Measurements from ENCODE around the gene HGFAC. TPM values are rescaled to one million over a fixed set of nuclear protein-coding genes. Genes with fewer than 3 reads are reported as not detected.

Gene HGFAC
- total and polyA plus RNA-seq, 2 of the 13 experiments (the other 11 are each of a cell fraction or from before 2014, with no cell fraction given), result 8.5 to 63.6 TPM

DNA sequence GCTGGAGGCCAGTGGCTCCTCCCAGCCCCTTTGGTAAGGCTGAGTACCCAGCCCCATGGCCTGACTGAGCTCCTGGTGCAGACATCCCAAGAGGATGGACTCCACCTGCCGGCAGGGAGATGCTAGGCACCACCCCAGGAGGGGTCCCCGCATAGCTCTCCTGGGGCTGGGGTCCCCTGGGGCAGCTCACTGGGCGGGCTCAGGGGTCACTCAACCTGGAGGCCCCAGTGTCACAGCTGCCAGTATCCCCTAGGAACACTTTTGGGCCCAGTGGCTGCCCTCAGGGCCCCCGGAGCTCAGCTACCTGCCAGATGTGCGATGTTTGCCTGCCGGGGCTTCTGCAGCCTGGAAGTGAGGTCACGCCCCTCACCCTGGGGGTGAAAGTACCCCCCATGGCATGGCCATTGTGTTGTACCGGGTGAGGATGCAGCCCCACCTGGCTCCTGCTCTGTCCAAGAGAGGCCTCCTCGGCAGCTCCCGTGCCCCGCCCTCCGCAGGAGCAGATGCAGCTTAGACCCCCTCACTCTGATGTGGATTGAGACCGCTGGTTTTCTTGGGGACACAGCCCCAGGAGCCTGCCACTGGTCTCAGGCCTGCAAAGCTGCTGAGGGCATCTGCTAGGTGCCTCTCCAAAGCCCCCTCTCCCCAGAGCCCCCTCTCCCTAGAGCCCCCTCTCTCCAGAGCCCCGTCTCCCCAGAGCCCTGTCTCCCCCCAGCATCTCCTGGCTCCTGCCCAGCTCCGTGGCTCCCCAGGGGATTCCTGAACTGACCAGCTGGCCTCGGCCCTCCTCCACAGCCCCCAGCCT is 6.7 kb upstream of the HGFAC start:
- Histone ChIP-seq H3K79me2 (ENCODE audit: insufficient read depth, low read length) (no peaks in the 10 kb centered on the region), H3K4me1 (ENCODE audit: insufficient read depth, low read length) (peaks cover 22% of the 10 kb centered on the region; the same call in 1 of the 2 replicates), H4K20me1 (ENCODE audit: insufficient read depth, low read length) (no peaks in the 10 kb centered on the region), H3K9ac (ENCODE audit: insufficient read depth, low read depth, low read length) (no peak overlapping the region), H2AFZ (ENCODE audit: low read length) (no peak overlapping the region), H3K4me2 (ENCODE audit: low read depth, low read length) (no peak overlapping the region), H3K27me3 (ENCODE audit: control insufficient read depth in 1 of 2, insufficient read depth in 2 of 2, low read length in 2 of 2) (no peaks in the 10 kb centered on the region), H3K27ac (ENCODE audit: extremely low read length, insufficient read depth, low read length) (no peak overlapping the region), H3K9me3 (ENCODE audit: low read length) (no peaks in the 10 kb centered on the region), H3K36me3 (replicated peaks in 1 of 2; ENCODE audit: control insufficient read depth in 1 of 2, insufficient read depth in 2 of 2, low read length in 2 of 2) (peaks cover 0 to 5% of the 10 kb centered on the region in 2 experiments; a peak in 1 of 5 replicates), H3K4me3 (replicated peaks in 1 of 3; ENCODE audit: insufficient read depth in 1 of 3, low read depth in 2 of 3, low read length in 3 of 3) (no peak overlapping the region)
- in situ Hi-C loops (cut with HindIII; ENCODE audit: extremely low pct_ligation_motif_present, low pct_unique_long_range_greater_than_20kb) (no loop called here), intact Hi-C loops (cut with micrococcal nuclease; ENCODE audit: unreplicated experiment) (no loop called here)
- ATAC-seq (peak; percentile 15), FAIRE-seq (no peak), DNase-seq (ENCODE audit: low spot score) (no peak)
- BruUV-seq (replicated peaks), result no TSS peak
- WGBS (ENCODE audit: low lambda C conversion rate), result 92% methylated on average over 6 of the region's 16 CpGs
- ChIA-PET CTCF (ENCODE audit: low intra/inter-chr PET ratio, low total read pairs) (no interaction called here), POLR2A (no interaction called here)
- TF ChIP-seq EHMT2 (IDR thresholded peaks at IDR 0.05; ENCODE audit: borderline replicate concordance, low read depth, low read length), result no peak
- peak; percentile 17 for TF ChIP-seq HNRNPLL (IDR thresholded peaks at IDR 0.05; ENCODE audit: low read depth, low read length, poor library complexity, severe bottlenecking)
- no peak for TF ChIP-seq SMC3 (IDR thresholded peaks at IDR 0.05; ENCODE audit: low read length)
- TF ChIP-seq, protein P1, sequence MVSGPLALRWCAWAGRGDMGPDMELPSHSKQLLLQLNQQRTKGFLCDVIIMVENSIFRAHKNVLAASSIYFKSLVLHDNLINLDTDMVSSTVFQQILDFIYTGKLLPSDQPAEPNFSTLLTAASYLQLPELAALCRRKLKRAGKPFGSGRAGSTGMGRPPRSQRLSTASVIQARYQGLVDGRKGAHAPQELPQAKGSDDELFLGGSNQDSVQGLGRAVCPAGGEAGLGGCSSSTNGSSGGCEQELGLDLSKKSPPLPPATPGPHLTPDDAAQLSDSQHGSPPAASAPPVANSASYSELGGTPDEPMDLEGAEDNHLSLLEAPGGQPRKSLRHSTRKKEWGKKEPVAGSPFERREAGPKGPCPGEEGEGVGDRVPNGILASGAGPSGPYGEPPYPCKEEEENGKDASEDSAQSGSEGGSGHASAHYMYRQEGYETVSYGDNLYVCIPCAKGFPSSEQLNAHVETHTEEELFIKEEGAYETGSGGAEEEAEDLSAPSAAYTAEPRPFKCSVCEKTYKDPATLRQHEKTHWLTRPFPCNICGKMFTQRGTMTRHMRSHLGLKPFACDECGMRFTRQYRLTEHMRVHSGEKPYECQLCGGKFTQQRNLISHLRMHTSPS (CRISPR knock-in tag; IDR thresholded peaks at IDR 0.05; ENCODE audit: low read depth), result no peak
- no peak for TF ChIP-seq RARA (CRISPR knock-in tag; IDR thresholded peaks at IDR 0.05)
- no peak for TF ChIP-seq GATAD2A (CRISPR knock-in tag; IDR thresholded peaks at IDR 0.05)
- TF ChIP-seq TBL1XR1 (IDR thresholded peaks at IDR 0.05; ENCODE audit: borderline replicate concordance, low read length, partially characterized antibody), result no peak
- TF ChIP-seq ZNF557 (CRISPR knock-in tag; IDR thresholded peaks at IDR 0.05), result no peak
- TF ChIP-seq, protein P2, sequence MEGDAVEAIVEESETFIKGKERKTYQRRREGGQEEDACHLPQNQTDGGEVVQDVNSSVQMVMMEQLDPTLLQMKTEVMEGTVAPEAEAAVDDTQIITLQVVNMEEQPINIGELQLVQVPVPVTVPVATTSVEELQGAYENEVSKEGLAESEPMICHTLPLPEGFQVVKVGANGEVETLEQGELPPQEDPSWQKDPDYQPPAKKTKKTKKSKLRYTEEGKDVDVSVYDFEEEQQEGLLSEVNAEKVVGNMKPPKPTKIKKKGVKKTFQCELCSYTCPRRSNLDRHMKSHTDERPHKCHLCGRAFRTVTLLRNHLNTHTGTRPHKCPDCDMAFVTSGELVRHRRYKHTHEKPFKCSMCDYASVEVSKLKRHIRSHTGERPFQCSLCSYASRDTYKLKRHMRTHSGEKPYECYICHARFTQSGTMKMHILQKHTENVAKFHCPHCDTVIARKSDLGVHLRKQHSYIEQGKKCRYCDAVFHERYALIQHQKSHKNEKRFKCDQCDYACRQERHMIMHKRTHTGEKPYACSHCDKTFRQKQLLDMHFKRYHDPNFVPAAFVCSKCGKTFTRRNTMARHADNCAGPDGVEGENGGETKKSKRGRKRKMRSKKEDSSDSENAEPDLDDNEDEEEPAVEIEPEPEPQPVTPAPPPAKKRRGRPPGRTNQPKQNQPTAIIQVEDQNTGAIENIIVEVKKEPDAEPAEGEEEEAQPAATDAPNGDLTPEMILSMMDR (CRISPR knock-in tag; IDR thresholded peaks at IDR 0.05), result peak; percentile 45
- TF ChIP-seq ARHGAP35 (CRISPR knock-in tag; IDR thresholded peaks at IDR 0.05; ENCODE audit: borderline replicate concordance), result no peak
- TF ChIP-seq ZBTB7A (CRISPR knock-in tag; IDR thresholded peaks at IDR 0.05), result no peak
- peak; percentile 29 for TF ChIP-seq STAG1 (CRISPR knock-in tag; IDR thresholded peaks at IDR 0.05)
- no peak for TF ChIP-seq NBN (conservative IDR thresholded peaks at IDR 0.05)
- no peak for TF ChIP-seq ZNF225 (CRISPR knock-in tag; IDR thresholded peaks at IDR 0.05)
- TF ChIP-seq SCMH1 (CRISPR knock-in tag; IDR thresholded peaks at IDR 0.05; ENCODE audit: borderline replicate concordance), result no peak
- TF ChIP-seq HNRNPK (IDR thresholded peaks at IDR 0.05; ENCODE audit: low read depth, low read length, poor library complexity, severe bottlenecking), result no peak
- TF ChIP-seq, protein P3, sequence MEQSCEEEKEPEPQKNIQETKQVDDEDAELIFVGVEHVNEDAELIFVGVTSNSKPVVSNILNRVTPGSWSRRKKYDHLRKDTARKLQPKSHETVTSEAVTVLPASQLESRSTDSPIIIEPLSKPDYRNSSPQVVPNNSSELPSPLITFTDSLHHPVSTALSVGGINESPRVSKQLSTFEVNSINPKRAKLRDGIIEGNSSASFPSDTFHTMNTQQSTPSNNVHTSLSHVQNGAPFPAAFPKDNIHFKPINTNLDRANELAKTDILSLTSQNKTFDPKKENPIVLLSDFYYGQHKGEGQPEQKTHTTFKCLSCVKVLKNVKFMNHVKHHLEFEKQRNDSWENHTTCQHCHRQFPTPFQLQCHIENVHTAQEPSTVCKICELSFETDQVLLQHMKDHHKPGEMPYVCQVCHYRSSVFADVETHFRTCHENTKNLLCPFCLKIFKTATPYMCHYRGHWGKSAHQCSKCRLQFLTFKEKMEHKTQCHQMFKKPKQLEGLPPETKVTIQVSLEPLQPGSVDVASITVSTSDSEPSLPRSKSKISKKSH (CRISPR knock-in tag; IDR thresholded peaks at IDR 0.05; ENCODE audit: borderline replicate concordance), result no peak
- TF ChIP-seq CAMTA2 (CRISPR knock-in tag; IDR thresholded peaks at IDR 0.05; ENCODE audit: borderline replicate concordance), result no peak

Data from HepG2 (cell line).